Esophagus (tissue), 2 donors: ENCODE results near the gene SIGLEC12. TPM values are rescaled to one million over a fixed set of nuclear protein-coding genes. Genes with fewer than 3 reads are reported as not detected.

Experiments used
- H3K27ac ChIP-seq, 2 donors: one replicate each; pipeline ENCODE4 v1.5.1; 2013; ENCODE audit warnings: low read depth in 2 of 2, mild to moderate bottlenecking in 2 of 2, inconsistent platforms in 1 of 2, low read length in 1 of 2, moderate library complexity in 1 of 2
- H3K27me3 ChIP-seq, 2 donors: one replicate each; pipeline ENCODE4 v1.6.1; 2013; ENCODE audit warnings: low read length in 2 of 2, control low read depth in 1 of 2, mild to moderate bottlenecking in 1 of 2; ENCODE audit not compliant: insufficient read depth in 2 of 2, control insufficient read depth in 1 of 2
- H3K36me3 ChIP-seq, 2 donors: one replicate each; pipeline ENCODE4 v1.6.1; 2013; ENCODE audit warnings: low read length in 1 of 2; ENCODE audit not compliant: control insufficient read depth in 2 of 2, insufficient read depth in 2 of 2
- H3K4me1 ChIP-seq, 2 donors: one replicate each; pipeline ENCODE4 v1.6.1; 2013; ENCODE audit warnings: low read length in 1 of 2; ENCODE audit not compliant: control insufficient read depth in 2 of 2, insufficient read depth in 2 of 2
- H3K4me3 ChIP-seq, 2 donors: one replicate each; pipeline ENCODE4 v1.5.1; 2013; ENCODE audit warnings: low read length in 2 of 2, mild to moderate bottlenecking in 2 of 2, low read depth in 1 of 2, moderate library complexity in 1 of 2
- H3K9me3 ChIP-seq, 2 donors: one replicate each; pipeline ENCODE4 v1.6.1; 2013; ENCODE audit warnings: mild to moderate bottlenecking in 2 of 2, low read depth in 1 of 2, low read length in 1 of 2, moderate library complexity in 1 of 2; ENCODE audit not compliant: control insufficient read depth in 2 of 2, insufficient read depth in 1 of 2
- WGBS, 2 donors: extraction: QIAGEN DNeasy Blood & Tissue Kit; methylation state at CpG; one replicate each; pipeline ENCODE4 v1.1.7; 2013; 5-methylcytosine and 5-hydroxymethylcytosine counted together
- polyA plus RNA-seq, 2 donors: library from polyadenylated mRNA; stranded (reverse); fragments of 200-250 nt; gene quantifications; one replicate each; pipeline ENCODE4 v1.2.3, GENCODE V29; 2013
- donor health status: healthy with polysubstance abuse.
- donor health status: Bipolar disorder and iron deficiency.

The SIGLEC12 gene
- polyA plus RNA-seq, 2 donors = 0.02 to 0.04 TPM

DNA sequence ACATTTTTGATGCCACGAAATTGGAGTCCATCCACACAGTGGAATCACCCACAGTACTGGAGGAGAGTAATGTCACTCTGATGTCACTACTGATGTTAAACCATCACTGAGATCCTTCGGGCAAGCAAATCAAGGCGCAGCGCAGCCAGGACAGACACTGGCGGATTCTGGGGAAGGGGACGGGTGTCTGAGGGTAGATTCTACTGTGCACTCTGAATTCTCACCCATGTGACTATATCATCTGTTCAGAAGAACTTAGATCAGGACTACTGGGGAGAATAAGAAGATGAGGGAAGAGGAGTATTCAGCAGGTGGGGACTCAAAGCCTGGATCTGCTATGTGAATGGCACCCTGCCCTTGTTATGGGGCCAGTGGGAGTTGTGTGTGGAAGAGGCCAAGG, 42.4 kb upstream of the SIGLEC12 start:
- Histone ChIP-seq H3K27ac (no peak overlapping the region), H3K9me3 (peaks cover 0 to 3% of the 10 kb centered on the region in 2 donors), H3K4me1 (no peaks in the 10 kb centered on the region), H3K27me3 (no peaks in the 10 kb centered on the region), H3K36me3 (no peaks in the 10 kb centered on the region), H3K4me3 (no peak overlapping the region)
- WGBS, 2 donors = 80 to 81% methylated on average over 6 of the region's 6 CpGs

DNA sequence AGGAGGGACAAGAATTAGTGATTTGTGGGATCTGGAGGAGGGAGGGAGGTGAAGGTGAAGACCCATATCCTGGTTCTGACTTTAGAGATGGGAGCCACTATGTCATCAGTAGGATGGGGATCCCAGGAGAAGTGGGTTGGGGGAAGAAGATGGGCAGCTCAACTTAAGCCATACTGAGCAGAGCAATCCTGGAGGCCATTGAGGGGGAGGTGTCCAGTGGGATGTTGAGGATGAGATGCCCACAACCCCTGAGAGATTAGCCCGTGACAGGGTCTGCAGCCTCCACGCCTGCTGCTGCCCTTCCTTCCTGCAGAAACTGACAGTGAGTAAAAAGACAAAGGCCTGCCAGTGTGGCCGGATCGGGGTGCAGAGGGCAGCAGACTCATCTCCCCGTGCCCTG, 41.1 kb upstream of the SIGLEC12 start:
- Histone ChIP-seq H3K4me3 (no peak overlapping the region), H3K27me3 (no peaks in the 10 kb centered on the region), H3K4me1 (no peaks in the 10 kb centered on the region), H3K9me3 (peaks cover 0 to 7% of the 10 kb centered on the region in 2 donors), H3K36me3 (no peaks in the 10 kb centered on the region), H3K27ac (no peak overlapping the region)
- 60 to 66% methylated on average over 5 of the region's 5 CpGs for WGBS, 2 donors

DNA sequence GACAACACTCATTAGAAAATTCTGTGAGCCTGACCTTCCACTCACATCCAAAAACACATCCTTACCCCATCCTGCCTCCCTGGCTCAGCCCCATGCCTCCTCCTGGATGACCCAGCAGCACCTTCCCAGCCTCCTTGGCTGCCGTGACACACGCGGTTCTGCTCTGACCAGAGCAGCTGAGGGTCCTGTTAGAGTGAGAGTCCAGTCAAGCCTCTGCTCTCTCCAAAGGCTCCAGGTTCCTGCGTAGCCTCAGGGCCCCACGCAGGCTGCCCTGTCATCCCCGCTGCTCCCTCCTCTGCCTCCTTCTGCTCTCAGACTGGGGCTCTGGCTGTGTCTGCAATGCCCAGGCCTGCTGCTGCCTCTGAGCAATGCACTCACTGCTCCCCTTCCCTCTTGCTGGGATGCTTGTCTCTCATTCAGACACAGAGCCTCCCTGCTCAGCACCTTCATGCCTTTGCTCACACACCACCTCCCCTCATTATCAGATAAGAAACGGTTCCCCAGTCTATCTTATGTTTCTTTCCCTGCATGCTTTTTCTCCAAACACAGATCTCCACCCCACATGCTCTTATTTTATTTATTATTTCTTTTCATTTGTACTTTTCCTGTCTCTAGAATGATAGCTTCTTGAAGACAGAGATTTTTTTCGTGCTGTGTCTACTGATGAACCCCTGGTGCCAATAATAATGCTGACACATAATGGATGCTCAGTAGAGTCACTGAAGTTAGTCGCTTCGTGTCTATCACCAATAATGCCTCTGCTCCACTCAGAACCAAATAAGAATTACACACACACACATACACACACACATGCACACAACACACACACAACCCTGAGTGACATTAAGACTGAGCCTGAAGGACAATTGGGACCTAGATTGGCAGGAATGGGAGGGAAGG, 40.1 kb upstream of the SIGLEC12 start:
- Histone ChIP-seq H3K4me3 (no peak overlapping the region), H3K36me3 (no peaks in the 10 kb centered on the region), H3K27ac (no peak overlapping the region), H3K27me3 (no peaks in the 10 kb centered on the region), H3K4me1 (no peaks in the 10 kb centered on the region), H3K9me3 (peaks cover 0 to 7% of the 10 kb centered on the region in 2 donors)
- 46 to 62% methylated on average over 10 of the region's 10 CpGs for WGBS, 2 donors

DNA sequence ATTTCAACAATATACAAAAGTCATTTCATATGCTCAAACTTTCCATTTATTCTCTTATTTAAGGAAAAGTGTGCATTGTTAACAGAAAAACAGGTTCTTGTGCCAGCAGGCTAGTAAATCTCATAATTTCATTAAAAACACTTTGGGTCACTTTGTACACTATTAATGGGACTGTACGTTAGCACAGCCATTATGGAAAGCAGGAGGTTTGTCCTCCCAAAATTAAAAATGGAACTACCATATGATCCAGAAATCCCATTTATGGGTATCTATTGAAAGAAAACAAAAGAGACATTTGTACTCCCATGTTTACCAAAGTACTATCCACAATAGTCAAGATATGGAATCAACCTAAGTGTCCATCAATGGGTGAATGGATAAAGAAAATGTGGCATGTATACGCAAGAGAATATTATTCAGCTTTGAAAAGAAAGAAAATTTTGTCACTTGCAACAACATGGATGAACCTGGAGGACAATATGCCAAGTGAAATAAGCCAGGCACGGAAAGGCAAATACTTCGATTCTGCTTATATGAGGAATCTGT, 38.3 kb upstream of the SIGLEC12 start:
- Histone ChIP-seq H3K4me1 (no peaks in the 10 kb centered on the region), H3K36me3 (no peaks in the 10 kb centered on the region), H3K4me3 (no peak overlapping the region), H3K27ac (no peak overlapping the region), H3K9me3 (peaks cover 0 to 7% of the 10 kb centered on the region in 2 donors), H3K27me3 (no peaks in the 10 kb centered on the region)
- 81 to 84% methylated on average over 4 of the region's 4 CpGs for WGBS, 2 donors

DNA sequence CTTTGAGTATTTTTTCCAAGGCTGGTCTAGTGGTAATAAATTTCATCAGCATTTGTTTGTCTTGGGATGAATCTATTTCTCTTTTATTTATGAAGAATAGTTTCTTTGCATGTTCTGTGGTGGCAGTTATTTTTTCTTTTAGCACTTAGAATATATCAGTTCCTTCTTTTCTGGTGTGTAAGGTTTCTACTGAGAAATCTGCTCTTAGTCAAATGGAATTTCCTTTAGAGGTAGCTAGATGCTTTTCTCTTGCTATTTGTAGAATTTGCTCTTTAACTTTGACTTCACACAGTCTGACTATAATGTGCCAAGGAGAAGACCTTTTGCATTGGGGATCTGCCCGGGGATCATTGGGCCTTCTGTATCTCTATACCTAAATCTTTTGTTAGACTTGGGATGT, 33.9 kb upstream of the SIGLEC12 start:
- no peaks in the 10 kb centered on the region for H3K4me1 ChIP-seq
- no peaks in the 10 kb centered on the region for H3K27me3 ChIP-seq
- 85 to 92% methylated on average over 1 of the region's 1 CpG for WGBS, 2 donors
- H3K4me3 ChIP-seq = no peak overlapping the region
- no peaks in the 10 kb centered on the region for H3K36me3 ChIP-seq
- H3K27ac ChIP-seq = no peak overlapping the region
- peaks cover 0 to 4% of the 10 kb centered on the region in 2 donors for H3K9me3 ChIP-seq

DNA sequence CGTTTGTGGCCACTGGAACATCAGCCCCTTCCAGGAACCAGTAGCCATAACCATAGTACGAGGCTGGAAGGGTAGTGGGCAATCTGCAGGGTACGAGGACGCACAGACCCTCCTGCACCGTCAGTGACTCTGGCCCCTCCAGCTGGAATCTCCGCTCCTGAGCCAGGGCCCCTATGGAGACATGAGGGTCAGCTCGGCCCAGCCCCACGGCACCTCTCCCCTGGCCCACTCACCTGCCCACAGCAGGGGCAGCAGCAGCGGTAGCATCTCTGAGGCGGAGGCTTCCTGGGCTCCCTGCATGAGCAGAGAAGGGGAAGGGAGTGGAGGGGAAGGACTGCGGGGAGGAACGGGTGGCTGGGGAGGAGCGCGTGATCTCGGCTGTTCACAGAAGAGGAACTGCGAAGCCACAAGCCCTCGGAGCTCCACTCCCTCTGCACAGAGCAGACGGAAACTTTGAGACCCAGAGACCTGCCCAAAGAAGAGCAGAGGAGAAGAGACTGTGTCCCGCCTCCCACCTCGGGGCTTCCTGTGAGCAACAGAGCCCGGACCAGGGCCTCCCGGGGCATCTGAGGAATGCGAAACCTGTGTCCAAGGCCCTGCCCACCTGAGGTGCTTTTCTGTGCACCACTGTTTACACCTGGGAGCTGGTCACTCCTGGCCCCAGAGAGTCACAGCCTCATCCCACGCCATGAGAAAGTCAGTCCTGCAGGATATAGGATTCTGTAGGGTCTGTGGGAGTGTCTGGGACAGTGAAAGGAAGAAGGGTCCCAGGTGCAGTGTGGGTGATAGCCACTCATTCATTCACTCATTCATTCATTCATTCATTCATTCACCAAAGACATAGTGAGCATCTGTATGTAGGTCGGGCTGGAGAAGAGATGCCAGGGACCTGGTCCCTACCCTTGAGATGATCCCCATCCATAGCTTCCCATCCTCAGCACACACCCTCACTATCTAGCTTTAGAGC, 30.0 kb upstream of the SIGLEC12 start, which contains the start of gene SIGLEC6:
TSS of gene SIGLEC6 (minus strand) at position 322 of the 967 bp plus-strand sequence. CDS start at position 300, 22 bp downstream.
- Histone ChIP-seq H3K4me1 (no peaks in the 10 kb centered on the region), H3K9me3 (no peaks in the 10 kb centered on the region), H3K27me3 (no peaks in the 10 kb centered on the region), H3K36me3 (no peaks in the 10 kb centered on the region), H3K4me3 (no peak within 1 kb of the TSS), H3K27ac (no peak within 1 kb of the TSS)
- 27 to 35% methylated on average over 25 of the region's 25 CpGs for WGBS, 2 donors

DNA sequence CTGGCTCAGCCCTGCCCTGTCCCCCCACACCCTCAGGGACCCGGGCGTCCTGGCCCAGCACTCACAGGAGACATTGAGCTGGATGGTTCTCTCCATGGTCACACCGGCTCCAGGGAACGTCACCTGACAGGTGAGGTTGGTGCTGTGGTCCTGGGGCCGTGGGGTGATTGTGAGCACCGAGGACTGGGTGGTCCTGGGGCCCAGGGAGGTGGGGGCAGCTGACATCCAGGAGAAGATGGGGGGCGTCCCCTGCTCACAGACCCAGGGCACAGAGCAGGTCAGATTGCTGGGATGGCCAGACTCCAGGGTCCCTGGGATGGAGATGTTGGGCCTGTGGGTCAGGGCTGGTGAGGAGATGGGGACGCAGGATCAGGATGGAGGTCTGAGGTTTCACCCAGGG, 29.0 kb upstream of the SIGLEC12 start:
- WGBS, 2 donors = 83 to 84% methylated on average over 8 of the region's 8 CpGs
- no peak overlapping the region for H3K4me3 ChIP-seq

DNA sequence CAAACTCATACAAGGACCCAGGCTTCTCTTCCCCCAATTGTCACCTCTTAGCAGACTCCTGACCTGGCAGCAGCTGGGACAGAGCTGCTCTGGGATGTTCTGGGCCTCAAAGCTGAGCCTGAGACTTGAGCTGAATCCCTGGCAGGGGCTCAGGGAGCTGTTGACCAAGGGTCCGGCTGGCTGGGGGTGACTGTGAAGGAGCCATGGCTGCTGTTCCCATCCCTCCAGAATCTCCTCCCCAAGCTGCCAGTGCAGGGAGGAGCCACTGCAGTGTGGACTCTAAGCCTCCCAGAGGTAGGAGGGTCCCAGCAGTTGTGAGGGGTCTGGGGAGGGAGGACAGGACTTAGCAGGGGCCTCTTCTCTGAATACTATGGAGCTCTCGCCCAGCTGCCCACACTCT, 27.7 kb upstream of the SIGLEC12 start:
- no peaks in the 10 kb centered on the region for H3K36me3 ChIP-seq
- 78 to 80% methylated on average over 2 of the region's 2 CpGs for WGBS, 2 donors
- H3K27ac ChIP-seq = no peak overlapping the region
- no peaks in the 10 kb centered on the region for H3K4me1 ChIP-seq
- no peaks in the 10 kb centered on the region for H3K9me3 ChIP-seq
- H3K27me3 ChIP-seq = no peaks in the 10 kb centered on the region
- no peak overlapping the region for H3K4me3 ChIP-seq

More for the DNA sequence above, 29.0 kb upstream of the SIGLEC12 start:
- H3K27ac ChIP-seq = no peak overlapping the region
- no peaks in the 10 kb centered on the region for H3K4me1 ChIP-seq
- H3K9me3 ChIP-seq = no peaks in the 10 kb centered on the region
- H3K27me3 ChIP-seq = no peaks in the 10 kb centered on the region
- no peaks in the 10 kb centered on the region for H3K36me3 ChIP-seq

DNA sequence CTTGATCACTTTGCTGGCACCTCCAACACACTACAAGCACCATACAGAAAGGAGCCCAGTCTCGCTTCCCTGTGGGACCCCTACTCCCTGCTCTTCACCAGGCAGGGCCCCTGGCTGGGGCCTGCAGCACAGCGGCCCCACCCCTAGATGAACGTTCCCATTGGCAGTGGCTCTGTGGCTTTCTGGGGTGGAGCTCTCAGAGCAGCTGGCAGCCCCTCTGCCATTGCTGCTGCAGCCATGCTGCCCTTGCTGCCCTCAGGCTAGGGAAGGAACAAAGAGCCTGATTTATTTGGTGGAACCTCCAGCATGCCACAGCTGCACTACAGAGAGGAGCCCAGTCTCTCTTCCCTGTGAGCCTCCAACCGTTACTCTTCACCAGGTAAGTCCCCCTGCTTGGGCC, 24.1 kb upstream of the SIGLEC12 start:
- no peak overlapping the region for H3K4me3 ChIP-seq
- H3K9me3 ChIP-seq = no peaks in the 10 kb centered on the region
- 36 to 41% methylated on average over 4 of the region's 4 CpGs for WGBS, 2 donors
- no peak overlapping the region for H3K27ac ChIP-seq
- no peaks in the 10 kb centered on the region for H3K27me3 ChIP-seq
- no peaks in the 10 kb centered on the region for H3K4me1 ChIP-seq
- H3K36me3 ChIP-seq = no peaks in the 10 kb centered on the region
